HepG2 (cell line): ENCODE results near the gene CDK2AP2. TPM values are rescaled to one million over a fixed set of nuclear protein-coding genes. Genes with fewer than 3 reads are reported as not detected.

Source experiments
- ATF7 ChIP-seq, 2 experiments: fragments of 450-650 bp in 1 of 2; sonication (generic) in 1 of 2; formaldehyde crosslinking in 1 of 2; IDR thresholded peaks; 2 replicates each; pipeline versions ENCODE4 v1.4.0 to v1.6.1; 2016 to 2020; ENCODE audit warnings: antibody characterized with exemption in 1 of 2, mild to moderate bottlenecking in 1 of 2, missing genetic modification reagents in 1 of 2
- GFI1 ChIP-seq: sonication (generic); formaldehyde crosslinking; IDR thresholded peaks from 2 replicates; pipeline ENCODE4 v1.5.0; 2020; ENCODE audit warnings: missing genetic modification reagents, mild to moderate bottlenecking, borderline replicate concordance
- JDP2 ChIP-seq: sonication (generic); formaldehyde crosslinking; IDR thresholded peaks from 2 replicates; pipeline ENCODE4 v1.8.1; 2022; ENCODE audit warnings: missing genetic modification reagents, borderline replicate concordance
- KDM5A ChIP-seq: fragments of 200-600 bp; sonication (generic); IDR thresholded peaks from 2 replicates; pipeline ENCODE4 v1.7.0; 2018; ENCODE audit warnings: antibody characterized with exemption, mild to moderate bottlenecking, low read length, borderline replicate concordance
- MAF1 ChIP-seq: sonication (generic); formaldehyde crosslinking; IDR thresholded peaks from 2 replicates; pipeline ENCODE4 v1.5.0; 2020; ENCODE audit warnings: missing genetic modification reagents, borderline replicate concordance
- MYNN ChIP-seq: sonication (generic); formaldehyde crosslinking; IDR thresholded peaks from 2 replicates; pipeline ENCODE4 v1.4.0; 2020; ENCODE audit warnings: mild to moderate bottlenecking, low read depth, missing genetic modification reagents
- NR1H2 ChIP-seq: sonication (generic); formaldehyde crosslinking; IDR thresholded peaks from 2 replicates; pipeline ENCODE4 v1.8.1; 2022; ENCODE audit warnings: low read depth, missing genetic modification reagents, borderline replicate concordance
- NR2F1 ChIP-seq, 2 experiments: fragments of 450-650 bp in 1 of 2; formaldehyde crosslinking in 1 of 2; IDR thresholded peaks; 2 replicates each; pipeline versions ENCODE4 v1.5.0 to v1.6.1; 2016 to 2020; ENCODE audit warnings: mild to moderate bottlenecking in 1 of 2, missing compliant biosample characterization in 1 of 2, missing genetic modification reagents in 1 of 2, moderate library complexity in 1 of 2
- SRSF9 ChIP-seq: fragments of 200-400 bp; formaldehyde crosslinking; IDR thresholded peaks from 2 replicates; pipeline ENCODE4 v1.6.1; 2018; ENCODE audit warnings: borderline replicate concordance, mild to moderate bottlenecking, low read depth, low read length; ENCODE audit not compliant: insufficient read depth, poor library complexity, severe bottlenecking
- ZBTB42 ChIP-seq: sonication (generic); formaldehyde crosslinking; IDR thresholded peaks from 2 replicates; pipeline ENCODE4 v1.5.0; 2020; ENCODE audit warnings: mild to moderate bottlenecking, missing genetic modification reagents
- ZNF382 ChIP-seq: sonication (generic); formaldehyde crosslinking; IDR thresholded peaks from 2 replicates; pipeline ENCODE4 v1.5.0; 2020; ENCODE audit warnings: missing genetic modification reagents, mild to moderate bottlenecking, borderline replicate concordance
- ZNF670 ChIP-seq: sonication (generic); formaldehyde crosslinking; IDR thresholded peaks from 2 replicates; pipeline ENCODE4 v1.8.0; 2022; ENCODE audit warnings: mild to moderate bottlenecking, missing genetic modification reagents, borderline replicate concordance
- polyA plus RNA-seq, 8 experiments: library from polyadenylated mRNA; depleted of rRNA in 3 of 8; stranded (reverse) in 7 of 8; unstranded in 1 of 8; fragments of >200 nt; fragmentation: Illumina TruSeq in 4 of 8; extraction: Trizol in 4 of 8; gene quantifications; 2 replicates each; pipeline versions ENCODE4 v1.2.1 to v1.2.3, GENCODE V29; 2011 to 2016; ENCODE audit warnings: low read depth in 4 of 8, missing spikeins in 1 of 8, mixed read lengths in 1 of 8; ENCODE audit not compliant: insufficient read depth in 1 of 8
- total RNA-seq, 5 experiments: library from RNA; depleted of rRNA; stranded (reverse); fragments of >200 nt; fragmentation: Illumina TruSeq; extraction: Trizol; gene quantifications; 2 replicates each; pipeline ENCODE4 v1.2.3, GENCODE V29; 2016; ENCODE audit warnings: low read depth in 1 of 5
- TF ChIP-seq, protein P1 (sequence below): sonication (generic); formaldehyde crosslinking; IDR thresholded peaks from 2 replicates; pipeline ENCODE4 v1.8.1; 2023; ENCODE audit warnings: mild to moderate bottlenecking, missing genetic modification reagents
- TF ChIP-seq, protein P2 (sequence below): sonication (generic); formaldehyde crosslinking; conservative IDR thresholded peaks from 2 replicates; pipeline ENCODE4 v1.4.0; 2020; ENCODE audit warnings: mild to moderate bottlenecking, missing genetic modification reagents, moderate library complexity
- TF ChIP-seq, protein P3 (sequence below): sonication (generic); formaldehyde crosslinking; IDR thresholded peaks from 2 replicates; pipeline ENCODE4 v1.4.0; 2020; ENCODE audit warnings: low read depth, mild to moderate bottlenecking, missing genetic modification reagents
- TF ChIP-seq, protein P4 (sequence below): sonication (generic); formaldehyde crosslinking; IDR thresholded peaks from 2 replicates; pipeline ENCODE4 v1.8.0; 2022; ENCODE audit warnings: low read depth, missing genetic modification reagents

The CDK2AP2 gene
- total and polyA plus RNA-seq, 2 of the 13 experiments (the other 11 are each of a cell fraction or from before 2014, with no cell fraction given): 15.0 to 23.2 TPM

DNA sequence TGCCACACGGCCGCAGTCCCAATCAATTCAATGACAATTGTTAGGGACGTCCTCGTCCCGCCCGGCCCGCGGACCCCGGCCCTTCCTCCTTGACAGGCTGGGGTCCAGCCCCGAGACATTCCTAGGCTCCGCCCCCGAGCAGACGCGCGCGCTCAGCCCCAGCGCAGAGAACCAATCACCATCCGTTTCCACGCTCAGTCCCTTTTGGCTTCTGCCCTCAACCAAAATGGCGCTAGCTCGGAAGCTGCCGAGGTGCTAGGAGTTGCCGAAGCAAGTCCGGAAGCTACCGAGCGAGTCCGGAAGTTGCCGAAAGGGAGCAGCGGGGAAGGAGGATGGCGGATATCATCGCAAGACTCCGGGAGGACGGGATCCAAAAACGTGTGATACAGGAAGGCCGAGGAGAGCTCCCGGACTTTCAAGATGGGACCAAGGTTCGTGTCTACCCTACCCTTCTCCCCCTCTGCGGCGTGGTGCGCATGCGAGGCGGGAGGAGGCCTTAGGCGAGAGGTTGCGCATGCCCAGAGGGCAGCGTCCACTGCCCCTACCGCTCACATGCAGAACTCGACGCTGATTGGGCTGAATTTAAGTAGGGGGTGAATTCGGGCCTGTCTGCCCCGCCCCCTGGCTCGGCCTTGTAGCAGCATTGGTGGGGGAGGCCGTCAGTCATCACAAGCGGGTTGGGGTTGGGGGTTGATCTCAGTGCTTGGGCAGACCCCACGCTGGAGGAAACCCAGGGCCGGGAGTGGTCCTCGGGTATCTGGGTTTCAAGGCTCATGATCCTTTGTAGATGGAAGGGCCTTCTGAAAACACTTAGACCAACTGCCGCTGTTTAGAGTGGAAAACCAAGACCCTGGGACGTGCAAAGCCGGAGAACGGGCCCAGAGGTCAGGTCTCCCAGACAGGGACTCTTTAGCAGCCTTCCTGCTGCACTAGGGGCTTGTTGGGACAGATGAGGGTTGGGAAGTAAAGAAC lies 24.8 kb downstream of the CDK2AP2 start, which contains the start of gene AIP (continued):
- TF ChIP-seq ATF7 (IDR thresholded peaks at IDR 0.05) (no peak), ATF7 (CRISPR knock-in tag; IDR thresholded peaks at IDR 0.05) (peak; percentile 82; the same call in 1 of the 2 replicates), GFI1 (peak; percentile 89; the same call in 1 of the 2 replicates), MYNN (CRISPR knock-in tag) (peak; percentile 90; the same call in 1 of the 2 replicates), NR2F1 (CRISPR knock-in tag; IDR thresholded peaks at IDR 0.05) (no peak), ZNF670 (peak; percentile 97; the same call in 1 of the 2 replicates), ZBTB42 (CRISPR knock-in tag) (peak; percentile 88; the same call in 1 of the 2 replicates), MAF1 (CRISPR knock-in tag) (peak; percentile 75; the same call in 1 of the 2 replicates), NR1H2 (peak; percentile 94), SRSF9 (no peak), ZNF382 (CRISPR knock-in tag) (no peak), JDP2 (CRISPR knock-in tag) (no peak), KDM5A (peak; percentile 73)
- TF ChIP-seq, protein P1, sequence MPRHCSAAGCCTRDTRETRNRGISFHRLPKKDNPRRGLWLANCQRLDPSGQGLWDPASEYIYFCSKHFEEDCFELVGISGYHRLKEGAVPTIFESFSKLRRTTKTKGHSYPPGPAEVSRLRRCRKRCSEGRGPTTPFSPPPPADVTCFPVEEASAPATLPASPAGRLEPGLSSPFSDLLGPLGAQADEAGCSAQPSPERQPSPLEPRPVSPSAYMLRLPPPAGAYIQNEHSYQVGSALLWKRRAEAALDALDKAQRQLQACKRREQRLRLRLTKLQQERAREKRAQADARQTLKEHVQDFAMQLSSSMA: peak; percentile 97
- TF ChIP-seq, protein P2, sequence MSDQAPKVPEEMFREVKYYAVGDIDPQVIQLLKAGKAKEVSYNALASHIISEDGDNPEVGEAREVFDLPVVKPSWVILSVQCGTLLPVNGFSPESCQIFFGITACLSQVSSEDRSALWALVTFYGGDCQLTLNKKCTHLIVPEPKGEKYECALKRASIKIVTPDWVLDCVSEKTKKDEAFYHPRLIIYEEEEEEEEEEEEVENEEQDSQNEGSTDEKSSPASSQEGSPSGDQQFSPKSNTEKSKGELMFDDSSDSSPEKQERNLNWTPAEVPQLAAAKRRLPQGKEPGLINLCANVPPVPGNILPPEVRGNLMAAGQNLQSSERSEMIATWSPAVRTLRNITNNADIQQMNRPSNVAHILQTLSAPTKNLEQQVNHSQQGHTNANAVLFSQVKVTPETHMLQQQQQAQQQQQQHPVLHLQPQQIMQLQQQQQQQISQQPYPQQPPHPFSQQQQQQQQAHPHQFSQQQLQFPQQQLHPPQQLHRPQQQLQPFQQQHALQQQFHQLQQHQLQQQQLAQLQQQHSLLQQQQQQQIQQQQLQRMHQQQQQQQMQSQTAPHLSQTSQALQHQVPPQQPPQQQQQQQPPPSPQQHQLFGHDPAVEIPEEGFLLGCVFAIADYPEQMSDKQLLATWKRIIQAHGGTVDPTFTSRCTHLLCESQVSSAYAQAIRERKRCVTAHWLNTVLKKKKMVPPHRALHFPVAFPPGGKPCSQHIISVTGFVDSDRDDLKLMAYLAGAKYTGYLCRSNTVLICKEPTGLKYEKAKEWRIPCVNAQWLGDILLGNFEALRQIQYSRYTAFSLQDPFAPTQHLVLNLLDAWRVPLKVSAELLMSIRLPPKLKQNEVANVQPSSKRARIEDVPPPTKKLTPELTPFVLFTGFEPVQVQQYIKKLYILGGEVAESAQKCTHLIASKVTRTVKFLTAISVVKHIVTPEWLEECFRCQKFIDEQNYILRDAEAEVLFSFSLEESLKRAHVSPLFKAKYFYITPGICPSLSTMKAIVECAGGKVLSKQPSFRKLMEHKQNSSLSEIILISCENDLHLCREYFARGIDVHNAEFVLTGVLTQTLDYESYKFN: peak; percentile 70
- TF ChIP-seq, protein P3, sequence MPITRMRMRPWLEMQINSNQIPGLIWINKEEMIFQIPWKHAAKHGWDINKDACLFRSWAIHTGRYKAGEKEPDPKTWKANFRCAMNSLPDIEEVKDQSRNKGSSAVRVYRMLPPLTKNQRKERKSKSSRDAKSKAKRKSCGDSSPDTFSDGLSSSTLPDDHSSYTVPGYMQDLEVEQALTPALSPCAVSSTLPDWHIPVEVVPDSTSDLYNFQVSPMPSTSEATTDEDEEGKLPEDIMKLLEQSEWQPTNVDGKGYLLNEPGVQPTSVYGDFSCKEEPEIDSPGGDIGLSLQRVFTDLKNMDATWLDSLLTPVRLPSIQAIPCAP (CRISPR knock-in tag): peak; percentile 94; the same call in 1 of the 2 replicates
- TF ChIP-seq, protein P4, sequence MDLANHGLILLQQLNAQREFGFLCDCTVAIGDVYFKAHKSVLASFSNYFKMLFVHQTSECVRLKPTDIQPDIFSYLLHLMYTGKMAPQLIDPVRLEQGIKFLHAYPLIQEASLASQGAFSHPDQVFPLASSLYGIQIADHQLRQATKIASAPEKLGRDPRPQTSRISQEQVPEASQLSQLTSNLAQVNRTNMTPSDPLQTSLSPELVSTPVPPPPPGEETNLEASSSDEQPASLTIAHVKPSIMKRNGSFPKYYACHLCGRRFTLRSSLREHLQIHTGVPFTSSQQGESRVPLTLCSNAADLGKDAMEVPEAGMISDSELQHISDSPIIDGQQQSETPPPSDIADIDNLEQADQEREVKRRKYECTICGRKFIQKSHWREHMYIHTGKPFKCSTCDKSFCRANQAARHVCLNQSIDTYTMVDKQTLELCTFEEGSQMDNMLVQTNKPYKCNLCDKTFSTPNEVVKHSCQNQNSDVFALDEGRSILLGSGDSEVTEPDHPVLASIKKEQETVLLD: 0 out of 2 replicates have a peak, but pooled peaks have one; percentile 58
